HEK293T (cell line): ENCODE data around the gene SELENOO.

Experiments
- CTCF ChIA-PET: fragments of 350-600 bp; formaldehyde crosslinking; extraction: SDS; loops from one replicate; lab custom pipeline; 2021; ENCODE audit warnings: antibody characterized with exemption, inconsistent platforms; lab: Yijun Ruan, JAX
- POLR2A ChIA-PET: fragments of 350-600 bp; formaldehyde crosslinking; extraction: SDS; loops from one replicate; lab custom pipeline; 2020; ENCODE audit warnings: antibody characterized with exemption, inconsistent platforms; lab: Yijun Ruan, JAX
- DNase-seq: peaks from one replicate; pipeline ENCODE4 v3.0.0; 2012; ENCODE audit warnings: mixed read lengths; ENCODE audit errors: extremely low spot score
- ARNT ChIP-seq: fragments of 450-650 bp; IDR thresholded peaks from 2 replicates; pipeline ENCODE4 v1.6.1; 2017; ENCODE audit warnings: mild to moderate bottlenecking
- BHLHE40 ChIP-seq: fragments of 450-650 bp; IDR thresholded peaks from 2 replicates; pipeline ENCODE4 v1.6.1; 2016; ENCODE audit warnings: mild to moderate bottlenecking, moderate library complexity, borderline replicate concordance
- CTBP1 ChIP-seq: fragments of 450-650 bp; IDR thresholded peaks from 2 replicates; pipeline ENCODE4 v1.6.1; 2016; ENCODE audit warnings: borderline replicate concordance
- ELF4 ChIP-seq: fragments of 450-650 bp; IDR thresholded peaks from 2 replicates; pipeline ENCODE4 v1.6.1; 2017; ENCODE audit warnings: antibody characterized with exemption
- FOXA1 ChIP-seq: fragments of 450-650 bp; IDR thresholded peaks from 2 replicates; pipeline ENCODE4 v1.6.1; 2016; ENCODE audit warnings: mild to moderate bottlenecking
- FOXK2 ChIP-seq: fragments of 450-650 bp; IDR thresholded peaks from 2 replicates; pipeline ENCODE4 v1.6.1; 2016; ENCODE audit warnings: mild to moderate bottlenecking
- FOXM1 ChIP-seq: fragments of 450-650 bp; IDR thresholded peaks from 2 replicates; pipeline ENCODE4 v1.6.1; 2017; ENCODE audit warnings: mild to moderate bottlenecking, borderline replicate concordance
- HDGF ChIP-seq: fragments of 450-650 bp; IDR thresholded peaks from 2 replicates; pipeline ENCODE4 v1.6.1; 2017; ENCODE audit warnings: antibody characterized with exemption, borderline replicate concordance
- L3MBTL2 ChIP-seq: fragments of 450-650 bp; conservative IDR thresholded peaks from 2 replicates; pipeline ENCODE4 v1.6.1; 2016; ENCODE audit warnings: mild to moderate bottlenecking
- LEF1 ChIP-seq: fragments of 450-650 bp; IDR thresholded peaks from 2 replicates; pipeline ENCODE4 v1.6.1; 2017; ENCODE audit warnings: mild to moderate bottlenecking, borderline replicate concordance
- NFRKB ChIP-seq: fragments of 450-650 bp; IDR thresholded peaks from 2 replicates; pipeline ENCODE4 v1.6.1; 2016; ENCODE audit warnings: mild to moderate bottlenecking, moderate library complexity
- SP1 ChIP-seq: fragments of 450-650 bp; IDR thresholded peaks from 2 replicates; pipeline ENCODE4 v1.6.1; 2017
- SUZ12 ChIP-seq: fragments of 450-650 bp; IDR thresholded peaks from 2 replicates; pipeline ENCODE4 v1.6.1; 2016; ENCODE audit warnings: mild to moderate bottlenecking
- TARDBP ChIP-seq: fragments of 450-650 bp; IDR thresholded peaks from 2 replicates; pipeline ENCODE4 v1.6.1; 2016
- ZNF384 ChIP-seq: fragments of 450-650 bp; IDR thresholded peaks from 2 replicates; pipeline ENCODE4 v1.6.1; 2016
- TF ChIP-seq, protein P1 (sequence below): fragments of 450-650 bp; IDR thresholded peaks from 2 replicates; pipeline ENCODE4 v1.6.1; 2016

Gene SELENOO

DNA sequence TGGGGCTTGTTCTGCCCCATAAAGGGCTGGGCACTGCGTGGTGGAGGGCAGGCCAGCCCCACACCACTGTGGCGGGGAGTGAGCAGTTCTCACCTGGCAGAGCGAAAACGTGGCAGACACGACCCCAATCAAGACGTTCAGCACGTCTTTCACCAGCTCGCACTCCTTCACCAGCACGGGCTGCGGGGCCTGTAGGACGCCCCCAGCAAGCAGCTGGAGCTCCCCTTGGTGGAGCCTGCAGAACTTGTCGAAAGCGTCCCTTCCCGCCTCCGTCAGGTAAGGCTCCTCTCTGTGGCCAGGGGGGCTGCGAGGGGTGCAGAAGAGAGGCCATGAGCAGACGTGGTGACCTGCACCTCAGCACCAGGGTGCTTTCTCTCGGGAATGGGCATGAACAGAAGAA is 32.4 kb downstream of the SELENOO start:
- TF ChIP-seq ZNF384 (no peak), SUZ12 (no peak), FOXA1 (no peak), NFRKB (no peak)
- no peak for DNase-seq
- ChIA-PET CTCF (interaction anchor here (0.6 to 1.0 kb wide), 2 partner anchors 109 to 315 kb away, joined by 3 to 6 read pairs; partner anchors contain the start of gene ALG12), POLR2A (interaction anchor here (0.5 kb wide), 1 partner anchor 337 kb away, joined by 3 read pairs; no protein-coding TSS in a partner anchor)

DNA sequence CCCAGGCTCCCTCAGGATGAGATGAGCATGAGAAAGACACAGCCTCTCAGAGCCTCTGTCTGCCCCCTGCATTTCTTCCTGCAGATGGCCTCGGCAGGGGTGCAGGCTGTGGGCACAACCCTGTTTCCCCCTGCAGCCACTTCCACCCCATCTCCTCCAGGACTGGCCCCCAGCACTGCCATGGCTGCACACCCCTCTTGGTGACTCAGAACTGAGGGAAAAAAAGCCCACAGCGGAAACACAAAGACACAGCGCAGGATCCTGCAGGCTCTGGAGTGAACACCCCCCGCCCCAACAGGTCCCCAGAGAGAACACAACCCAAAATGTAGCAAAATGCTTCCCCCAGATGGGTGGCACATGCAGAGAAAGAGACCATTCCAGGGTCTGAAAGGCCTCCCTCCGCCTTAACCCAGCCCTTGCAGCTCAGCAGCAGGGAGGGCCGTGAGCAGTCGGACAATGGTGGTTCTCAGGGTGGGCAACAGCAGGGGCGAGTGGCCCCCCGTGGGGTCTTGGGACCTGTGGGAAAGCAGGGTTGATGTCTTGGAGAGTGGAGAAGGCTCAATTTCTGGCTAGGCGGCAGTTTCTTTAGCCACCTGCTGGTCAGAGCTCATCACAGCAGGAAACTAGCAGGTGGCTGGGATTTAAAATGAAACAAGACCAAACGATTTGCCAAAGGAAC is 36.1 kb downstream of the SELENOO start:
- no peak for DNase-seq
- ChIA-PET POLR2A (no interaction called here), CTCF (interaction anchor here (1.4 kb wide), 1 partner anchor 13 kb away, joined by 3 read pairs; no protein-coding TSS in a partner anchor)
- TF ChIP-seq L3MBTL2 (no peak), SUZ12 (no peak), ARNT (no peak)

DNA sequence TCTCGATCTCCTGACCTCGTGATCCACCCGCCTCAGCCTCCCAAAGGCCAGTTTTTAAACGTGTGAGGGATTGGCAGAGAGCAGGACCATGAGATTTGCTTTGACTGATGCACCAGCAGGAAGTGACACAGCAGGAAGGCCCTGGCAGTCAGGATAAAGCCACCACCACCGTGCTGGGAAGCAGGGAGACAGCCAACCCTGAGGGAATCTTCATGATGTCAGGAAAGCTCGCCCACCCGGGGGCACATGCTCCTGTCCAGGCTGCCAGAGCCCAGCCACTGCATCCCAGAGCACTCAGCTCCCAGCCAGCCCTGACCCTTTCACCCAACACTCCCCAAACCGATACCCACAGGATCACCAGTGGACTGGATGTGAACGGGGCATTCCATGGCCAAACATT is 37.9 kb downstream of the SELENOO start:
- TF ChIP-seq SP1, result no peak
- no peak for TF ChIP-seq FOXA1
- TF ChIP-seq LEF1, result no peak
- TF ChIP-seq NFRKB, result no peak
- TF ChIP-seq ZNF384, result no peak
- no peak for TF ChIP-seq BHLHE40
- TF ChIP-seq ARNT, result no peak
- TF ChIP-seq, protein P1, sequence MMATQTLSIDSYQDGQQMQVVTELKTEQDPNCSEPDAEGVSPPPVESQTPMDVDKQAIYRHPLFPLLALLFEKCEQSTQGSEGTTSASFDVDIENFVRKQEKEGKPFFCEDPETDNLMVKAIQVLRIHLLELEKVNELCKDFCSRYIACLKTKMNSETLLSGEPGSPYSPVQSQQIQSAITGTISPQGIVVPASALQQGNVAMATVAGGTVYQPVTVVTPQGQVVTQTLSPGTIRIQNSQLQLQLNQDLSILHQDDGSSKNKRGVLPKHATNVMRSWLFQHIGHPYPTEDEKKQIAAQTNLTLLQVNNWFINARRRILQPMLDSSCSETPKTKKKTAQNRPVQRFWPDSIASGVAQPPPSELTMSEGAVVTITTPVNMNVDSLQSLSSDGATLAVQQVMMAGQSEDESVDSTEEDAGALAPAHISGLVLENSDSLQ, result no peak
- CTCF ChIA-PET, result no interaction called here
- DNase-seq, result no peak
- POLR2A ChIA-PET, result no interaction called here

DNA sequence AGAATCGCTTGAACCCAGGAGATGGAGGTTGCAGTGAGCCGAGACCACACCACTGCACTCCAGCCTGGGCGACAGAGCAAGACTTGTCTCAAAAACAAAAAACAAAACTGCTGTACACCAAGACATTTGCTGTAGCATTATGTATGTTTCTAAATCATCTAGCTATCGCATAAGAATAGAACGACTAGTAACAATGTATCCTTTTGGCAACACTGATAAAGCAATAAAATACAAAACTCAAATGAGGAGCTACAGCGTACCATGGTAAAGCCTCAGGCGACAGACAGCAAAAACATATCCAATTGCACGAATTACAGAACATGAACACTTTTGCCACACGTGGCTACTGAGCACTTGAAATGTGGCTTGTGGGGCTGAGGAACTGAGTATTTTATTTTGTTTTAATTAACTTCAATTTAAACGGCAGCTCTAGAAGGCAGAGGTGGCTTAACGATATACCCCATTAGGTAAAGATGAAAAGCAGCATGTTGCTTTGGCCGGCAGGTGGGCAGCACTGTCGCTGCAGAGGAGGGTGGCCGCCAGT is 41.7 kb downstream of the SELENOO start:
- POLR2A ChIA-PET, result interaction anchor here (0.6 to 0.7 kb wide), 2 partner anchors 9 to 19 kb away, joined by 3 to 4 read pairs; partner anchors contain the start of gene MAPK12
- CTCF ChIA-PET, result interaction anchor here (0.6 to 1.4 kb wide), 6 partner anchors 10 to 255 kb away, joined by 3 to 9 read pairs (median 4); no protein-coding TSS in a partner anchor
- DNase-seq, result no peak
- peak; percentile 32; the same call in 1 of the 2 replicates for TF ChIP-seq L3MBTL2
- TF ChIP-seq, protein P1, result 0 out of 2 replicates have a peak, but pooled peaks have one; percentile 29
- TF ChIP-seq BHLHE40, result no peak

DNA sequence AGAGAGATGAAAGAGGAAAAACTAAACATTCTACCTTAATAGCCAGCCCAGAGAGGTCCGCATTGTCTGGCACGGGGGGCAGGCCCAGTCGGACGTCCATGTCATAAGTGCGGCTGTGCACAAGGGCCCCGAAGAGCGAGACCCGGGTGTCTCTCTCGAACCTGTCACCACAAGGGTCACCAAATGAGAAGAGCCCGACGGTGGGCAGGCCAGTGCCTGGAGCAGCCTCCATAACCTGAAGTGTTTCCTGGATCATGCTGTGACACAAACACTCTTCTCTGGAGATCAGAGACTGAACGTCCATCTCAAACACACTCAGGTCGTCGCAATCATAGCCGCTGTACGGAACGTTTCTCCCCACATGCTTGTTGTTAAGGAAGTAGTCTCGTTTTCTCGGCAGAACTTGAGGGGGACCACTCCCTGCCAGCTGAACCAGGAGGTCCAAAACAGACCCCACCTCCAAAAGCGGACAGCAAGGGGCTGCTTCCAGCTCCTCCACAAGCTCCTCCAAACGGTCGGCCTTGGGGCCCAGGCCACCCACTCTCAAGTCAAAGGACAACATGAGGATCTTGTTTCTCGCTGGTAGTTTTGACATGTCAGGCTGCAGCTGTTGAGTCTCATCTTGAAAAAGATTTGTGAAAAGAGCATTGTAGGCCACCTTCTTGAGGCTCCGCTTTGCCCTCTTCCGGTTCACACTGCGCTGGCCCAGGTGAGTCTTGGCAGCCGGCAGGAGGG is 43.0 kb downstream of the SELENOO start:
- no peak for DNase-seq
- TF ChIP-seq ELF4 (no peak), SP1 (no peak), ZNF384 (no peak), LEF1 (no peak), FOXK2 (no peak), BHLHE40 (no peak), L3MBTL2 (no peak)
- ChIA-PET CTCF (interaction anchor here (0.7 kb wide), 1 partner anchor 281 kb away, joined by 4 read pairs; the partner anchor contains the start of gene SCO2), POLR2A (interaction anchor here (0.9 to 1.4 kb wide), 6 partner anchors 13 to 282 kb away, joined by 3 to 9 read pairs (median 6); partner anchors contain the start of genes MAPK12 and SCO2)

DNA sequence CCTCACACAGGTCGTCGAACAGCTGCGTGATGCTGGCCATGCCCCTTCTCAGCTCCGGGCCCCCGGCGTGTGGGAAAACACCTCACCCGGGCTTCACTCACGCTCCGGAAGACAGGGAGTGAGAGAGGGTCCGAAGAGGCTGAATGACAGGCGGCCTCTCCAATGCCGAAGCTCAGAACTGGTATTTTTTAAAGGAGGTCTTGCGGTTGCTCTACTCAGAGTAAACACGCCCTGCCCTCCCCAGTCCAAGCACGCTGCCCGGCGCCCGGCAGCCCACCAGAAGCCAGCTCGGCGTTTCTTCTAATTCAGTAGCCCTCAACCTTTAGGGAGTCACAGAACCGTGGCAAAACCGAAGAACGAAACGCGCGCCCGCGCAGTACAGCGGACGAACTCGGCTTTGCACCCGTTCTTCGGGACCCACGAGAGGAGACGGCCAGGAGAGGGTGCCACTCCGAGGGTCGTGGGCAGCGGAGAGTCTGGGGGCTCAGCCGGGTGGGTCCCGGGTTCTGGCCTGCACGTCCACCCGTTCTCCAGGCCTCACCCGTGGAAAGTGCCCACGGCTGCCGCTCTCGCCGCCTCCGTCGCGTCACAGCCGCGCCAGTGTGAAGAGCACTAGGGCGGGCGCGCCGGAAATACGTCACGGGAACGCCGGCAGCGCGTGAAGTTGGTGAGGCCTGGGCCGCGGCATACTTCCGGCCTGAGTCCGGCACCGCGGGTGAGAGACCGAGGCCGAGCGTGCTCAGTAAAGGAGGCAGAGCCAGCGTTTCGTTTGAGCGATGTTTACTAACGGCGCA is 43.8 kb downstream of the SELENOO start, which contains the start of gene TUBGCP6:
TSS of gene TUBGCP6 (minus strand) at position 604 of the 794 bp plus-strand sequence. CDS start at position 40, 564 bp downstream.
- TF ChIP-seq TARDBP (peak; percentile 78), ARNT (no peak), BHLHE40 (no peak), CTBP1 (no peak), FOXK2 (no peak), SUZ12 (no peak), ZNF384 (no peak), SP1 (no peak), FOXA1 (no peak), ELF4 (peak; percentile 53), FOXM1 (no peak), NFRKB (no peak), HDGF (no peak), LEF1 (no peak), L3MBTL2 (peak; percentile 72)
- TF ChIP-seq, protein P1, result peak; percentile 97
- DNase-seq, result peak; percentile 90
- CTCF ChIA-PET, result interaction anchor here (0.7 kb wide), 1 partner anchor 281 kb away, joined by 4 read pairs; the partner anchor contains the start of gene SCO2
- POLR2A ChIA-PET, result interaction anchor here (0.9 to 1.4 kb wide), 6 partner anchors 13 to 281 kb away, joined by 3 to 9 read pairs (median 6); partner anchors contain the start of genes MAPK12 and SCO2
